22Rv1 (cell line): Measurements from ENCODE around the gene TIMM10B.

ENCODE experiments used
- ZFX ChIP-seq: fragments of 450-650 bp; IDR thresholded peaks from 2 replicates; pipeline ENCODE4 v1.6.1; 2017; ENCODE audit warnings: antibody characterized with exemption, borderline replicate concordance
- TF ChIP-seq, protein P1 (sequence below): fragments of 450-650 bp; IDR thresholded peaks from 2 replicates; pipeline ENCODE4 v1.5.1; 2017; ENCODE audit warnings: mild to moderate bottlenecking

DNA sequence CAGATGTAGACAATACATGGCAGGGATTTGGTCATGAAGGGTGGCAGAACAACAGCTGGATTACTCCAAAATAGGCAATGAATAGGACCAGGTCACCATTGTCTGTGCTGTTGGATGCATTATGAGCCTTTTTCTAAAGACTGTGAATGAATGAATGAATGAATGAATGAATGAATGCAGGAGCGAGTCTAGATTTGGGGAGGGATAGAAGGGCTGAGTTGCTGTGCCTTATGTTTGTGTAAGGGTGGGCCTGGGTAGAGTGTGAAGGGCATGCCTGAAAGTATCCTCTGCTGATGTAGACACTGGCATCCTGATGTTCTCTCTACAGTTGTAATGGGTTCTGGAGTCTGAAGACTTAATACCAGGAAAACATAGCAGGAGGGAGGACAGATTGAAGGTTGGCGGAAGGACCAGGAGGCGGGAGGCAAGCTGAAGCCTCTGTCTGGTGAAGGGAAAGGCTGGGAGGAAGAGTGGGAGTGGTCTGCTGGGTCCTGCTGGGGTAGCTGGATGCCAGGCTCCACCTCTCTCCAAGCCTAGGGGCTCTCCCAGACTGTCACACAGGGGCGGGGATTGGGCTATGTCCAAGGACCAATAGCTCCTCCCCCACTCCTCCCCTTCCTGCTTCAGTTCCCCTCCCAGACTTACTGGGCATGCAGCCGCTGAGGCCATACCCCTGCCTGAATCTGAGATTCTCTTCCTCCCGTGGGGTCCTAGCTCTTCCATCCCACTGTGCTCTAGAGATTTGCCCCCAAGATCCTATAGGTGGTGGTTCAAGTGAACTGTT lies 12.4 kb upstream of the TIMM10B start:
- TF ChIP-seq, protein P1, sequence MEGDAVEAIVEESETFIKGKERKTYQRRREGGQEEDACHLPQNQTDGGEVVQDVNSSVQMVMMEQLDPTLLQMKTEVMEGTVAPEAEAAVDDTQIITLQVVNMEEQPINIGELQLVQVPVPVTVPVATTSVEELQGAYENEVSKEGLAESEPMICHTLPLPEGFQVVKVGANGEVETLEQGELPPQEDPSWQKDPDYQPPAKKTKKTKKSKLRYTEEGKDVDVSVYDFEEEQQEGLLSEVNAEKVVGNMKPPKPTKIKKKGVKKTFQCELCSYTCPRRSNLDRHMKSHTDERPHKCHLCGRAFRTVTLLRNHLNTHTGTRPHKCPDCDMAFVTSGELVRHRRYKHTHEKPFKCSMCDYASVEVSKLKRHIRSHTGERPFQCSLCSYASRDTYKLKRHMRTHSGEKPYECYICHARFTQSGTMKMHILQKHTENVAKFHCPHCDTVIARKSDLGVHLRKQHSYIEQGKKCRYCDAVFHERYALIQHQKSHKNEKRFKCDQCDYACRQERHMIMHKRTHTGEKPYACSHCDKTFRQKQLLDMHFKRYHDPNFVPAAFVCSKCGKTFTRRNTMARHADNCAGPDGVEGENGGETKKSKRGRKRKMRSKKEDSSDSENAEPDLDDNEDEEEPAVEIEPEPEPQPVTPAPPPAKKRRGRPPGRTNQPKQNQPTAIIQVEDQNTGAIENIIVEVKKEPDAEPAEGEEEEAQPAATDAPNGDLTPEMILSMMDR: no peak
- no peak for TF ChIP-seq ZFX
